Parathyroid adenoma (tissue), 2 donors: ENCODE results near the gene PLCL1.

Source experiments
- H2AFZ ChIP-seq: fragments of 300-600 bp; sonication (generic); one replicate; pipeline ENCODE4 v1.7.0; 2017; ENCODE audit warnings: antibody characterized with exemption, mild to moderate bottlenecking
- H3K27ac ChIP-seq: fragments of 300-600 bp; sonication (generic); one replicate; pipeline ENCODE4 v1.7.0; 2017
- H3K27me3 ChIP-seq: fragments of 300-600 bp; sonication (generic); one replicate; pipeline ENCODE4 v1.7.0; 2017; ENCODE audit warnings: low read length; ENCODE audit not compliant: control insufficient read depth, insufficient read depth
- H3K36me3 ChIP-seq: fragments of 300-600 bp; sonication (generic); one replicate; pipeline ENCODE4 v1.7.0; 2017; ENCODE audit warnings: low read length; ENCODE audit not compliant: control insufficient read depth, insufficient read depth
- H3K4me1 ChIP-seq: fragments of 300-600 bp; sonication (generic); one replicate; pipeline ENCODE4 v1.7.0; 2017; ENCODE audit warnings: control low read depth
- H3K4me2 ChIP-seq: fragments of 300-600 bp; sonication (generic); one replicate; pipeline ENCODE4 v1.7.0; 2017; ENCODE audit warnings: low read length
- H3K4me3 ChIP-seq: fragments of 300-600 bp; sonication (generic); one replicate; pipeline ENCODE4 v1.7.0; 2017; ENCODE audit warnings: low read depth, low read length
- H3K79me2 ChIP-seq: fragments of 300-600 bp; sonication (generic); one replicate; pipeline ENCODE4 v1.7.0; 2017; ENCODE audit warnings: control low read depth
- H3K9ac ChIP-seq: fragments of 300-600 bp; sonication (generic); one replicate; pipeline ENCODE4 v1.7.0; 2017; ENCODE audit warnings: mild to moderate bottlenecking
- H3K9me3 ChIP-seq: fragments of 300-600 bp; sonication (generic); one replicate; pipeline ENCODE4 v1.7.0; 2017; ENCODE audit warnings: low read length; ENCODE audit not compliant: control insufficient read depth
- TF ChIP-seq, protein P1 (sequence below): fragments of 300-600 bp; sonication (generic); IDR thresholded peaks from one replicate; pipeline ENCODE4 v1.7.0; 2017; ENCODE audit warnings: antibody characterized with exemption, mild to moderate bottlenecking
- donor health status: primary hyperparathyroidism.

Gene PLCL1

DNA sequence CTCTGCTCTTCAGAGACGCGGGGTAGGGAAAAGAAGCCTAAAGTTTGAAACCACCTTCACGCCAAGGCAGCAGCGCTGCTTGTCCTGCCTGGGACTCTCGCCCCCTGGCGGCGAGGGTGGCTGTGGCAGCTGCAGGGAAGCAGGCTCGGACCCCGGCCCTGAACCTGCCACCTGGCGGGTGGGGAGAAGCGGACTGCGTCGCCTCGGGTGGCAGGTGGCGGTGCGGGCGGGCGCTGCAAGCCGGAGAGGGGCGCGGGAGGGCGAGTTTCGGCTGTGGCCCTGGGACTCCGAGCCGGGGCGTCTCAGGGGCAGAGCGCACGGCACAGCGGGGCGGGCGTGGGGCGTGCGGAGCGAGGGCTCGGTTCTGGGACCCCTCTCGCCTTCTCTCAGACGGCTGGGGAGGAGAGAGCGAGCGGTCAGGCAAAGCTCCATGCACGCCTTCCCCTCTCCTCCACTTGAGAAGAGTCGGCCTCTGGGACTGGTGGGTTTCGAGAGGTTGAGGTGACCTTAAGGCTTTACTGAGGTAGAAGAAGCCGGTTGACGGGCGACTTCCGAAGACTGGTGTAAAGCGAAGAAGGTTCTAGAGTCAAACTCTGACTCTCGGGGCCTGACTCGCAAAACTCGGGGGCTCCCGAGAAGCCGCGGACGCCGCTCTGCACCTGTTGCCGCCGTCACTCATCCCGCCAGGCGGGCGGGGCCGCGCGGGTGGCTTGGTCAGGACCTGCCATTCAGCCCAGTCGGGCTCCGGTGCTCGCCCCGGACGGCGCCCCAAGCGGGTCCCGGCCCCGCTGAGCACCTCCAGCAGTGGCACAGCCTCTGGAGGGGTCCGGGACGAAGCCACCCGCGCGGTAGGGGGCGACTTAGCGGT lies 18.1 kb upstream of the PLCL1 start:
- TF ChIP-seq, protein P1, sequence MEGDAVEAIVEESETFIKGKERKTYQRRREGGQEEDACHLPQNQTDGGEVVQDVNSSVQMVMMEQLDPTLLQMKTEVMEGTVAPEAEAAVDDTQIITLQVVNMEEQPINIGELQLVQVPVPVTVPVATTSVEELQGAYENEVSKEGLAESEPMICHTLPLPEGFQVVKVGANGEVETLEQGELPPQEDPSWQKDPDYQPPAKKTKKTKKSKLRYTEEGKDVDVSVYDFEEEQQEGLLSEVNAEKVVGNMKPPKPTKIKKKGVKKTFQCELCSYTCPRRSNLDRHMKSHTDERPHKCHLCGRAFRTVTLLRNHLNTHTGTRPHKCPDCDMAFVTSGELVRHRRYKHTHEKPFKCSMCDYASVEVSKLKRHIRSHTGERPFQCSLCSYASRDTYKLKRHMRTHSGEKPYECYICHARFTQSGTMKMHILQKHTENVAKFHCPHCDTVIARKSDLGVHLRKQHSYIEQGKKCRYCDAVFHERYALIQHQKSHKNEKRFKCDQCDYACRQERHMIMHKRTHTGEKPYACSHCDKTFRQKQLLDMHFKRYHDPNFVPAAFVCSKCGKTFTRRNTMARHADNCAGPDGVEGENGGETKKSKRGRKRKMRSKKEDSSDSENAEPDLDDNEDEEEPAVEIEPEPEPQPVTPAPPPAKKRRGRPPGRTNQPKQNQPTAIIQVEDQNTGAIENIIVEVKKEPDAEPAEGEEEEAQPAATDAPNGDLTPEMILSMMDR = no peak
- H3K4me1 ChIP-seq = no peaks in the 10 kb centered on the region
- no peaks in the 10 kb centered on the region for H3K79me2 ChIP-seq
- no peaks in the 10 kb centered on the region for H3K36me3 ChIP-seq
- H2AFZ ChIP-seq = peak overlapping the region; percentile 65
- H3K27ac ChIP-seq = no peak overlapping the region
- no peak overlapping the region for H3K9ac ChIP-seq
- H3K9me3 ChIP-seq = no peaks in the 10 kb centered on the region
- peak overlapping the region; percentile 64 for H3K4me2 ChIP-seq
- H3K4me3 ChIP-seq = peak overlapping the region; percentile 46
- H3K27me3 ChIP-seq = no peaks in the 10 kb centered on the region

- no peaks in the 10 kb centered on the region for H3K9me3 ChIP-seq
- no peak overlapping the region for H3K9ac ChIP-seq
- no peaks in the 10 kb centered on the region for H3K36me3 ChIP-seq
- no peak overlapping the region for H3K27ac ChIP-seq
- H3K79me2 ChIP-seq = no peaks in the 10 kb centered on the region
- H3K4me2 ChIP-seq = no peak overlapping the region
- H3K4me3 ChIP-seq = no peak overlapping the region
- TF ChIP-seq, protein P1 = no peak
- no peaks in the 10 kb centered on the region for H3K27me3 ChIP-seq
- no peak overlapping the region for H2AFZ ChIP-seq
- H3K4me1 ChIP-seq = no peaks in the 10 kb centered on the region
Measured at GRCh38 chr2:197793456-197793855, 10.9 kb upstream of the PLCL1 start.

GRCh38 chr2:197795277-197795676 lies 9.1 kb upstream of the PLCL1 start:
- no peak overlapping the region for H3K4me2 ChIP-seq
- no peaks in the 10 kb centered on the region for H3K36me3 ChIP-seq
- no peaks in the 10 kb centered on the region for H3K9me3 ChIP-seq
- H3K27me3 ChIP-seq = no peaks in the 10 kb centered on the region
- no peak overlapping the region for H3K9ac ChIP-seq
- no peak overlapping the region for H3K27ac ChIP-seq
- H3K79me2 ChIP-seq = no peaks in the 10 kb centered on the region
- TF ChIP-seq, protein P1 = no peak
- no peak overlapping the region for H3K4me3 ChIP-seq
- H2AFZ ChIP-seq = no peak overlapping the region
- H3K4me1 ChIP-seq = no peaks in the 10 kb centered on the region

DNA sequence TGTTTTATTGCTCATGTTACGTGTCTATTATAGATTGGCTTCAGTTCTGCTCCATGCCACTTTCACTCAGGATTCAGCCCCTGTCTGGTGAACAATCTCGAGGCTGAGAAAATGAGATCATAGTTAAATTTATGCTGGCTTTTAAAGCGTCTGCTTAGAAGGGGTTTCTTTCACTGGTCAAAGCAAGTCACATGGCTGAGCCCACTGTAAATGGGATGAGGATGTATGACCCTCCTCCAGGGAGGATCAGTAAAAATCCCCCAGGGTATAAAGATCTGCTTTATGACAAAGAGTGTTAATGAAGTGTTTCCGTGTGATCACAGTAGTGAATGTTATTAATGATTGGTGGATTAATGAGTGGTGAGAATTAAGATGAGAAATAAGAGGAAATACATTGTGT lies 6.2 kb upstream of the PLCL1 start:
- Histone ChIP-seq H3K79me2 (no peaks in the 10 kb centered on the region), H3K4me1 (no peaks in the 10 kb centered on the region), H3K4me3 (no peak overlapping the region), H3K36me3 (no peaks in the 10 kb centered on the region), H3K9ac (no peak overlapping the region), H3K9me3 (no peaks in the 10 kb centered on the region), H3K27ac (no peak overlapping the region), H2AFZ (no peak overlapping the region), H3K4me2 (no peak overlapping the region), H3K27me3 (no peaks in the 10 kb centered on the region)
- TF ChIP-seq, protein P1 = no peak

GRCh38 chr2:197799068-197799467 lies 5.3 kb upstream of the PLCL1 start:
- Histone ChIP-seq H3K9me3 (no peaks in the 10 kb centered on the region), H3K4me3 (no peak overlapping the region), H3K27me3 (no peaks in the 10 kb centered on the region), H3K79me2 (no peaks in the 10 kb centered on the region), H3K4me2 (no peak overlapping the region), H3K36me3 (no peaks in the 10 kb centered on the region), H2AFZ (no peak overlapping the region), H3K27ac (no peak overlapping the region), H3K9ac (no peak overlapping the region), H3K4me1 (peaks cover 5% of the 10 kb centered on the region)
- TF ChIP-seq, protein P1 = no peak
